H1 (cell line): ENCODE measurements around the gene ARID1B. TPM values are rescaled to one million over a fixed set of nuclear protein-coding genes. Genes with fewer than 3 reads are reported as not detected.

Source experiments
- CTCF ChIA-PET: fragments of 300-600 bp; sonication (Branson Sonifier 250); formaldehyde crosslinking; loops from one replicate; lab custom pipeline; 2021; ENCODE audit not compliant: partially characterized antibody; lab: Charles Lee
- POLR2A ChIA-PET: fragments of 300-600 bp; sonication (Branson Sonifier 250); formaldehyde crosslinking; loops from one replicate; lab custom pipeline; 2021; ENCODE audit warnings: inconsistent platforms; ENCODE audit not compliant: partially characterized antibody; lab: Charles Lee
- DNase-seq, 2 experiments: peaks; one replicate each; pipeline versions ENCODE4 v3.0.0 to v3.0.0-alpha.2; 2010 to 2022; ENCODE audit warnings: low spot score in 2 of 2, low read depth in 1 of 2, mixed read lengths in 1 of 2
- FAIRE-seq: peaks from 2 replicates; lab custom pipeline; 2011; peaks lifted over from hg19 to GRCh38; lab: Jason Lieb, UNC
- H2AFZ ChIP-seq: 2 replicates; pipeline ENCODE4 v1.8.1; 2012; ENCODE audit warnings: low read length, inconsistent platforms
- H2AK5ac ChIP-seq: 2 replicates; pipeline ENCODE4 v1.6.1; 2013; ENCODE audit warnings: low read depth, low read length
- H2BK120ac ChIP-seq: replicated peaks from 2 replicates; pipeline ENCODE3; 2013; ENCODE audit warnings: low read depth, low read length, inconsistent platforms
- H2BK12ac ChIP-seq: 2 replicates; pipeline ENCODE4 v1.6.1; 2013; ENCODE audit warnings: low read depth, low read length
- H2BK15ac ChIP-seq: 2 replicates; pipeline ENCODE4 v1.6.1; 2013; ENCODE audit warnings: low read length
- H2BK20ac ChIP-seq: 2 replicates; pipeline ENCODE4 v1.6.1; 2013; ENCODE audit warnings: low read length
- H2BK5ac ChIP-seq: 2 replicates; pipeline ENCODE4 v1.6.1; 2013; ENCODE audit warnings: low read depth, low read length
- H3K14ac ChIP-seq: 2 replicates; pipeline ENCODE4 v1.6.1; 2013; ENCODE audit warnings: inconsistent platforms; ENCODE audit not compliant: insufficient read length
- H3K18ac ChIP-seq: 2 replicates; pipeline ENCODE4 v1.6.1; 2013; ENCODE audit warnings: low read length; ENCODE audit errors: extremely low read depth
- H3K23ac ChIP-seq: 2 replicates; pipeline ENCODE4 v1.6.1; 2013; ENCODE audit warnings: inconsistent platforms; ENCODE audit not compliant: insufficient read length
- H3K23me2 ChIP-seq: 2 replicates; pipeline ENCODE4 v1.6.1; 2013; ENCODE audit warnings: low read depth, low read length
- H3K27ac ChIP-seq: 2 replicates; pipeline ENCODE4 v1.6.1; 2011; ENCODE audit warnings: low read depth, low read length, inconsistent platforms
- H3K27me3 ChIP-seq, 4 experiments: replicated peaks in 1 of 4; 1 replicate in 1 of 4; 2 replicates in 3 of 4; pipeline versions ENCODE4 v1.6.1 to v1.8.1; 2011 to 2013; ENCODE audit warnings: low read length in 3 of 4, mild to moderate bottlenecking in 3 of 4, inconsistent platforms in 2 of 4, mixed read lengths in 2 of 4, moderate library complexity in 1 of 4; ENCODE audit not compliant: control insufficient read depth in 3 of 4, insufficient read depth in 3 of 4; ENCODE audit errors: extremely low read depth in 1 of 4
- H3K36me3 ChIP-seq, 4 experiments: 2 replicates each; pipeline versions ENCODE4 v1.6.1 to v1.8.1; 2011 to 2013; ENCODE audit warnings: mild to moderate bottlenecking in 4 of 4, low read length in 3 of 4, moderate library complexity in 2 of 4, control low read depth in 1 of 4, inconsistent platforms in 1 of 4; ENCODE audit not compliant: insufficient read depth in 4 of 4, control insufficient read depth in 2 of 4
- H3K4ac ChIP-seq: replicated peaks from 2 replicates; pipeline ENCODE3; 2013; ENCODE audit warnings: low read length, low read depth, mixed read lengths, inconsistent platforms; ENCODE audit not compliant: insufficient read length
- H3K4me1 ChIP-seq, 4 experiments: replicated peaks in 1 of 4; 1 replicate in 1 of 4; 2 replicates in 3 of 4; pipeline versions ENCODE4 v1.6.1 to v1.8.1; 2011 to 2013; ENCODE audit warnings: low read length in 3 of 4, inconsistent platforms in 2 of 4, mixed read lengths in 1 of 4; ENCODE audit not compliant: insufficient read depth in 4 of 4, control insufficient read depth in 3 of 4
- H3K4me2 ChIP-seq, 2 experiments: 2 replicates each; pipeline versions ENCODE4 v1.6.1 to v1.8.1; 2011 to 2013; ENCODE audit warnings: low read depth in 2 of 2, low read length in 2 of 2, control low read depth in 1 of 2, inconsistent platforms in 1 of 2, mild to moderate bottlenecking in 1 of 2; ENCODE audit not compliant: insufficient read depth in 1 of 2
- H3K4me3 ChIP-seq, 4 experiments: fragments of 200-600, 300-600 bp in 1 of 4; sonication (generic), shearing (Covaris generic), sonication (Bioruptor Twin) in 1 of 4; 2 replicates each; pipeline versions ENCODE4 v1.5.1 to v1.8.1; 2011 to 2016; ENCODE audit warnings: low read length in 4 of 4, low read depth in 3 of 4, control low read depth in 2 of 4, inconsistent platforms in 2 of 4, mild to moderate bottlenecking in 2 of 4, mixed read lengths in 1 of 4, moderate library complexity in 1 of 4; ENCODE audit not compliant: insufficient read depth in 2 of 4; ENCODE audit errors: extremely low read depth in 1 of 4
- H3K56ac ChIP-seq: replicated peaks from 2 replicates; pipeline ENCODE3; 2013; ENCODE audit warnings: low read depth, mild to moderate bottlenecking, mixed read lengths, low read length, inconsistent platforms; ENCODE audit not compliant: insufficient read length
- H3K79me1 ChIP-seq: 2 replicates; pipeline ENCODE4 v1.6.1; 2013; ENCODE audit warnings: low read depth, low read length, control low read depth
- H3K79me2 ChIP-seq, 2 experiments: 2 replicates each; pipeline versions ENCODE4 v1.6.1 to v1.8.1; 2012 to 2013; ENCODE audit warnings: low read length in 2 of 2, mild to moderate bottlenecking in 2 of 2, inconsistent platforms in 1 of 2; ENCODE audit not compliant: insufficient read depth in 2 of 2, control insufficient read depth in 1 of 2
- H3K9ac ChIP-seq, 4 experiments: replicated peaks in 1 of 4; 1 replicate in 1 of 4; 2 replicates in 3 of 4; pipeline versions ENCODE4 v1.6.1 to v1.8.1; 2011 to 2013; ENCODE audit warnings: low read depth in 3 of 4, low read length in 3 of 4, control low read depth in 2 of 4, mild to moderate bottlenecking in 2 of 4, moderate library complexity in 2 of 4, inconsistent platforms in 1 of 4; ENCODE audit errors: extremely low read depth in 1 of 4
- H3K9me3 ChIP-seq, 2 experiments: 2 replicates each; pipeline versions ENCODE4 v1.6.1 to v1.8.1; 2012 to 2013; ENCODE audit warnings: mild to moderate bottlenecking in 2 of 2, moderate library complexity in 2 of 2, control low read depth in 1 of 2, inconsistent platforms in 1 of 2, low read depth in 1 of 2, low read length in 1 of 2, mixed read lengths in 1 of 2; ENCODE audit not compliant: insufficient read depth in 2 of 2
- H4K20me1 ChIP-seq, 2 experiments: replicated peaks in 1 of 2; 2 replicates each; pipeline versions ENCODE3 to v1.8.1; 2011 to 2013; ENCODE audit warnings: inconsistent platforms in 2 of 2, low read length in 2 of 2, mild to moderate bottlenecking in 1 of 2; ENCODE audit not compliant: insufficient read depth in 2 of 2, control insufficient read depth in 1 of 2
- H4K5ac ChIP-seq: 2 replicates; pipeline ENCODE4 v1.6.1; 2013; ENCODE audit warnings: low read length, low read depth, mixed read lengths, inconsistent platforms; ENCODE audit not compliant: insufficient read length
- H4K8ac ChIP-seq: 2 replicates; pipeline ENCODE4 v1.8.0; 2013; ENCODE audit warnings: mild to moderate bottlenecking, moderate library complexity, low read length, inconsistent platforms; ENCODE audit not compliant: insufficient read depth; ENCODE audit errors: extremely low read depth
- H4K91ac ChIP-seq: replicated peaks from 2 replicates; pipeline ENCODE3; 2013; ENCODE audit warnings: low read length, mixed read lengths, inconsistent platforms; ENCODE audit not compliant: insufficient read length
- BRCA1 ChIP-seq: IDR thresholded peaks from 2 replicates; pipeline ENCODE4 v1.6.1; 2012; ENCODE audit warnings: low read depth, low read length, improper control_type of control experiment
- TBP ChIP-seq: IDR thresholded peaks from 2 replicates; pipeline ENCODE4 v1.6.1; 2011; ENCODE audit warnings: low read depth, low read length, improper control_type of control experiment
- TCF12 ChIP-seq: IDR thresholded peaks from 2 replicates; pipeline ENCODE4 v1.6.1; 2011; ENCODE audit warnings: low read depth, mild to moderate bottlenecking, low read length
- WGBS, 2 experiments: shearing (Covaris generic) in 1 of 2; methylation state at CpG; one replicate each; pipeline versions ENCODE4 v1.1.6 to v1.1.7; 2013 to 2015; ENCODE audit warnings: low lambda C conversion rate in 2 of 2, mixed read lengths in 2 of 2, inconsistent platforms in 1 of 2, low coverage in 1 of 2, missing lambda C conversion rate in 1 of 2; ENCODE audit not compliant: insufficient replicate concordance in 2 of 2, insufficient coverage in 1 of 2, insufficient read length in 1 of 2; ENCODE audit errors: extremely low coverage in 1 of 2, missing lambda C conversion rate in 1 of 2; 5-methylcytosine and 5-hydroxymethylcytosine counted together
- polyA plus RNA-seq, 7 experiments: library from polyadenylated mRNA; depleted of rRNA in 3 of 7; stranded (reverse) in 5 of 7; unstranded in 2 of 7; fragments of >200 nt in 5 of 7; fragments of 200-250 nt in 2 of 7; gene quantifications; 1 replicate in 5 of 7; 2 replicates in 1 of 7; 4 replicates in 1 of 7; pipeline versions ENCODE4 v1.2.1 to v1.2.3, GENCODE V29; 2011 to 2013; ENCODE audit warnings: missing spikeins in 2 of 7, mixed read lengths in 2 of 7
- total RNA-seq: library from RNA; stranded (reverse); fragmentation: NEBNext Ultra II Directional; extraction: Animal tissue kit (Norgen Biotek cat#: 25700); gene quantifications from 2 replicates; pipeline ENCODE4 v1.2.1, GENCODE V29; 2021
- TF ChIP-seq, protein P1 (sequence below): IDR thresholded peaks from 2 replicates; pipeline ENCODE4 v1.6.1; 2012; ENCODE audit warnings: low read length, inconsistent platforms

The ARID1B gene
- total and polyA plus RNA-seq, 2 of the 8 experiments (the other 6 are each of a cell fraction or from before 2014, with no cell fraction given) = 24.3 to 70.3 TPM

DNA sequence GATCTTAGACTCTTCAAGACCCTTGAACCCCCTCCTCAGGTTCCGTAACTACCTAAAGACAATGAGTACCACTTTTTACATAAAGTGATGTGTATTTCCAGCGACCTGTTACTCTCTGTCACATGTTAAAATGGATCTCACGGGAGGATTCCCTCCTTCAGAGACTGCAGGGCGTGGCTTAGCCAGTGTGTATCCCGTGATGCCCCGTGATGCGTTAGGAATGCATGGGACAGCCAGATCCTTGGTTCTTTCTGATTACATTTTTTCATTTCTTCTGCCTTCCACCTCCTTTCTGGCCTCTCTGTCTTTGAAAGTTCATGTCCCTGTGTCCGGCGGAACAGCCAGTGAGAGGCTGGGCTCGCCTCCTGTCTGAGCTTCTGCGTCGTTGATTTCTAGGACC is 390.7 kb downstream of the ARID1B start:
- Histone ChIP-seq H3K56ac (no peak overlapping the region), H2BK20ac (no peak overlapping the region), H3K9me3 (no peaks in the 10 kb centered on the region), H3K4me1 (peaks cover 0 to 10% (median 0%) of the 10 kb centered on the region in 4 experiments; a peak in 3 of 7 replicates), H2AFZ (no peak overlapping the region), H3K4ac (no peak overlapping the region), H3K36me3 (peaks cover 0 to 6% (median 0%) of the 10 kb centered on the region in 4 experiments; a peak in 2 of 8 replicates), H3K79me2 (no peaks in the 10 kb centered on the region), H4K5ac (no peak overlapping the region), H3K18ac (no peak overlapping the region), H4K91ac (no peak overlapping the region), H3K4me3 (no peak overlapping the region), H3K9ac (no peak overlapping the region), H2BK5ac (no peak overlapping the region), H2AK5ac (no peak overlapping the region), H4K8ac (no peak overlapping the region), H3K27me3 (no peaks in the 10 kb centered on the region), H3K79me1 (no peaks in the 10 kb centered on the region), H3K14ac (no peak overlapping the region), H3K23ac (no peak overlapping the region), H2BK12ac (no peak overlapping the region), H3K23me2 (no peaks in the 10 kb centered on the region), H4K20me1 (no peaks in the 10 kb centered on the region), H3K4me2 (no peak overlapping the region), H2BK120ac (no peak overlapping the region), H2BK15ac (no peak overlapping the region), H3K27ac (no peak overlapping the region)
- CTCF ChIA-PET = interaction anchor here (0.8 to 2.3 kb wide), 7 partner anchors 8 to 30 kb away, joined by 3 to 9 read pairs (median 3); no protein-coding TSS in a partner anchor
- FAIRE-seq (no peak), DNase-seq (no peak)
- POLR2A ChIA-PET = no interaction called here
- TF ChIP-seq BRCA1 (no peak), TCF12 (no peak), TBP (no peak)
- TF ChIP-seq, protein P1, sequence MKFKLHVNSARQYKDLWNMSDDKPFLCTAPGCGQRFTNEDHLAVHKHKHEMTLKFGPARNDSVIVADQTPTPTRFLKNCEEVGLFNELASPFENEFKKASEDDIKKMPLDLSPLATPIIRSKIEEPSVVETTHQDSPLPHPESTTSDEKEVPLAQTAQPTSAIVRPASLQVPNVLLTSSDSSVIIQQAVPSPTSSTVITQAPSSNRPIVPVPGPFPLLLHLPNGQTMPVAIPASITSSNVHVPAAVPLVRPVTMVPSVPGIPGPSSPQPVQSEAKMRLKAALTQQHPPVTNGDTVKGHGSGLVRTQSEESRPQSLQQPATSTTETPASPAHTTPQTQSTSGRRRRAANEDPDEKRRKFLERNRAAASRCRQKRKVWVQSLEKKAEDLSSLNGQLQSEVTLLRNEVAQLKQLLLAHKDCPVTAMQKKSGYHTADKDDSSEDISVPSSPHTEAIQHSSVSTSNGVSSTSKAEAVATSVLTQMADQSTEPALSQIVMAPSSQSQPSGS = no peak
- 93% methylated on average over 12 of the region's 12 CpGs; no CpG with 5 or more reads in 1 of the 2 experiments for WGBS, 2 experiments
